ENCODE results near the gene POLR2A. TPM values are rescaled to one million over a fixed set of nuclear protein-coding genes. Genes with fewer than 3 reads are reported as not detected.
"Not testable (repeated sequence)": the region's sequence is repeated elsewhere in the genome, so short reads cannot be mapped to it uniquely, and the experiment has no call there.

Gene POLR2A
- total RNA-seq, 6 donors from 2014 or later, result 79.5 to 139 (median 112) TPM

- no peaks in the 10 kb centered on the region for H3K36me3 ChIP-seq
- H3K27ac ChIP-seq, result peak overlapping the region; percentile 97 to 99 (median 98)
- H3K27me3 ChIP-seq, result no peaks in the 10 kb centered on the region
- peaks cover 39 to 67% (median 49%) of the 10 kb centered on the region in 4 donors for H3K4me1 ChIP-seq
- no peaks in the 10 kb centered on the region for H3K9me3 ChIP-seq
- peak overlapping the region; percentile 62 to 94 (median 86) for H3K4me3 ChIP-seq
- WGBS, 2 donors, result 18 to 34% methylated on average over 18 to 32 of the region's 40 CpGs
- peak; percentile 2 to 42 for ATAC-seq (ENCODE audit: low FRiP score in 2 of 2)
- peak in 1 of 6 experiments; percentile 7 for TF ChIP-seq CTCF (IDR thresholded peaks at IDR 0.05)
- no peak for TF ChIP-seq POLR2AphosphoS5 (IDR thresholded peaks at IDR 0.05)
- TF ChIP-seq EP300 (IDR thresholded peaks at IDR 0.05), result no peak
- DNase-seq, result peak; percentile 61 to 91
Observed at GRCh38 chr17:7478276-7479212, 5.6 kb upstream of the POLR2A start.

GRCh38 chr17:7479213-7480088 lies 4.7 kb upstream of the POLR2A start, which contains the start of gene ZBTB4:
Gene ZBTB4, minus strand, starts transcription at chr17:7479631. Its CDS starts 12,830 bp downstream, at chr17:7466801.
- peak in 3 of 4 donors; percentile 58 to 81 (median 75) for TF ChIP-seq POLR2A (IDR thresholded peaks at IDR 0.05)
- TF ChIP-seq CTCF (IDR thresholded peaks at IDR 0.05), result no peak
- peak; percentile 18 to 69 for TF ChIP-seq POLR2AphosphoS5 (IDR thresholded peaks at IDR 0.05)
- no peak for TF ChIP-seq EP300 (IDR thresholded peaks at IDR 0.05)
- Histone ChIP-seq H3K4me1 (peaks cover 39 to 58% (median 47%) of the 10 kb centered on the region in 4 donors), H3K4me3 (peak within 1 kb of the TSS; percentile 62 to 94 (median 86)), H3K36me3 (no peaks in the 10 kb centered on the region), H3K27me3 (no peaks in the 10 kb centered on the region), H3K9me3 (no peaks in the 10 kb centered on the region), H3K27ac (peak within 1 kb of the TSS; percentile 97 to 99 (median 98))
- ATAC-seq (ENCODE audit: low FRiP score in 2 of 2) (peak in 1 of 2 donors; percentile 31), DNase-seq (peak; percentile 66 to 94)
- 0% methylated on average over 2 of the region's 92 CpGs for WGBS, 2 donors

GRCh38 chr17:7480089-7480384 lies 4.1 kb upstream of the POLR2A start:
- WGBS, 2 donors, result 7% methylated on average over 8 of the region's 8 CpGs; no CpG with 5 or more reads in 1 of the 2 donors
- TF ChIP-seq POLR2AphosphoS5 (IDR thresholded peaks at IDR 0.05), result no peak
- peak in 1 of 6 experiments; percentile 11 for TF ChIP-seq CTCF (IDR thresholded peaks at IDR 0.05)
- TF ChIP-seq POLR2A (IDR thresholded peaks at IDR 0.05), result no peak
- no peak for TF ChIP-seq EP300 (IDR thresholded peaks at IDR 0.05)

GRCh38 chr17:7481275-7481674 lies 2.9 kb upstream of the POLR2A start, which contains the start of gene SLC35G6:
Gene SLC35G6, plus strand, starts transcription at chr17:7481446. Its CDS starts 71 bp downstream, at chr17:7481517.
- H3K27ac ChIP-seq, result peak within 1 kb of the TSS; percentile 97 to 100 (median 98)
- H3K4me1 ChIP-seq, result peaks cover 32 to 55% (median 43%) of the 10 kb centered on the region in 4 donors
- 86 to 93% methylated on average over 4 of the region's 4 CpGs for WGBS, 2 donors
- peak within 1 kb of the TSS in 2 of 4 donors; percentile 62 to 94 for H3K4me3 ChIP-seq
- H3K27me3 ChIP-seq; DNase-seq; H3K9me3 ChIP-seq; H3K36me3 ChIP-seq; ATAC-seq (ENCODE audit: low FRiP score in 2 of 2): not testable (repeated sequence)

More at GRCh38 chr17:7480089-7480384, 4.1 kb upstream of the POLR2A start:
- no peak for DNase-seq
- Histone ChIP-seq H3K9me3 (no peaks in the 10 kb centered on the region), H3K4me3 (peak overlapping the region; percentile 62 to 94 (median 86)), H3K27me3 (no peaks in the 10 kb centered on the region), H3K27ac (peak overlapping the region; percentile 97 to 99 (median 98)), H3K36me3 (no peaks in the 10 kb centered on the region), H3K4me1 (peaks cover 37 to 55% (median 43%) of the 10 kb centered on the region in 4 donors)
- ATAC-seq (ENCODE audit: low FRiP score in 2 of 2), result no peak

GRCh38 chr17:7481842-7482741 lies 2.1 kb upstream of the POLR2A start:
- WGBS, 2 donors, result 90 to 94% methylated on average over 24 to 29 of the region's 31 CpGs
- not testable (repeated sequence) for H3K4me3 ChIP-seq; H3K9me3 ChIP-seq; H3K36me3 ChIP-seq; ATAC-seq (ENCODE audit: low FRiP score in 2 of 2); H3K27me3 ChIP-seq
- peak in 1 of 2 donors; percentile 80 for DNase-seq
- H3K27ac ChIP-seq, result peak overlapping the region in 3 of 4 donors; percentile 11 to 100 (median 98)
- H3K4me1 ChIP-seq, result peaks cover 32 to 55% (median 43%) of the 10 kb centered on the region in 4 donors

GRCh38 chr17:7482742-7483088 lies 1.5 kb upstream of the POLR2A start:
- 39 to 77% methylated on average over 3 to 6 of the region's 6 CpGs for WGBS, 2 donors
- ATAC-seq (ENCODE audit: low FRiP score in 2 of 2); H3K36me3 ChIP-seq; DNase-seq; H3K27me3 ChIP-seq; H3K9me3 ChIP-seq: not testable (repeated sequence)
- peaks cover 32 to 55% (median 42%) of the 10 kb centered on the region in 4 donors for H3K4me1 ChIP-seq
- peak overlapping the region in 2 of 4 donors; percentile 59 to 68 for H3K4me3 ChIP-seq
- peak overlapping the region; percentile 98 to 100 (median 99) for H3K27ac ChIP-seq
